Loucy (cell line): ENCODE results near the gene IGFLR1.

ENCODE experiments used
- CTCF ChIP-seq: fragments of 200-600 bp; sonication (generic); conservative IDR thresholded peaks from 2 replicates; pipeline ENCODE4 v1.5.1; 2014; ENCODE audit warnings: mild to moderate bottlenecking, antibody characterized with exemption, low read length
- EZH2phosphoT487 ChIP-seq: fragments of 200-600 bp; IDR thresholded peaks from 2 replicates; pipeline ENCODE4 v1.6.1; 2018; ENCODE audit warnings: antibody characterized with exemption, mild to moderate bottlenecking, moderate library complexity, borderline replicate concordance

GRCh38 chr19:35723671-35724070 is 18.6 kb downstream of the IGFLR1 start:
- TF ChIP-seq CTCF (no peak), EZH2phosphoT487 (no peak)
